VCaP (cell line): ENCODE results near the gene FAM124A.

ENCODE experiments used
- H3K27ac ChIP-seq: fragments of 450-650 bp; 2 replicates; pipeline ENCODE4 v1.5.1; 2017
- CTCF ChIP-seq: fragments of 450-650 bp; conservative IDR thresholded peaks from 2 replicates; pipeline ENCODE4 v1.5.1; 2017; ENCODE audit warnings: mild to moderate bottlenecking, moderate library complexity

The FAM124A gene

GRCh38 chr13:51181786-51182383 lies 40.3 kb upstream of the FAM124A start:
- H3K27ac ChIP-seq, result no peak overlapping the region
- TF ChIP-seq CTCF, result no peak

GRCh38 chr13:51191743-51192142 lies 30.5 kb upstream of the FAM124A start:
- TF ChIP-seq CTCF, result no peak
- H3K27ac ChIP-seq, result no peak overlapping the region

GRCh38 chr13:51192348-51192747 lies 29.9 kb upstream of the FAM124A start:
- no peak overlapping the region for H3K27ac ChIP-seq
- no peak for TF ChIP-seq CTCF

- no peak for TF ChIP-seq CTCF
These were observed 28.8 kb upstream of the FAM124A start for GRCh38 chr13:51193387-51193786.

GRCh38 chr13:51194942-51195341 lies 27.3 kb upstream of the FAM124A start:
- TF ChIP-seq CTCF, result no peak
- H3K27ac ChIP-seq, result no peak overlapping the region

More at GRCh38 chr13:51193387-51193786, 28.8 kb upstream of the FAM124A start:
- no peak overlapping the region for H3K27ac ChIP-seq

GRCh38 chr13:51201886-51202285 lies 20.3 kb upstream of the FAM124A start:
- no peak for TF ChIP-seq CTCF
- no peak overlapping the region for H3K27ac ChIP-seq

- H3K27ac ChIP-seq, result no peak overlapping the region
- TF ChIP-seq CTCF, result no peak
These were observed 19.6 kb upstream of the FAM124A start for GRCh38 chr13:51202477-51203046.
